NCI-H1092 treated with DMSO at 0.1 percent for 48 hours (cell line): Measurements from ENCODE around the gene ATN1.
"Not testable (repeated sequence)": the region's sequence is repeated elsewhere in the genome, so short reads cannot be mapped to it uniquely, and the experiment has no call there.

Experiments used
- DNase-seq: peaks from one replicate; lab custom pipeline; 2025; lab: John Stamatoyannopoulos, UW

The ATN1 gene, protein sequence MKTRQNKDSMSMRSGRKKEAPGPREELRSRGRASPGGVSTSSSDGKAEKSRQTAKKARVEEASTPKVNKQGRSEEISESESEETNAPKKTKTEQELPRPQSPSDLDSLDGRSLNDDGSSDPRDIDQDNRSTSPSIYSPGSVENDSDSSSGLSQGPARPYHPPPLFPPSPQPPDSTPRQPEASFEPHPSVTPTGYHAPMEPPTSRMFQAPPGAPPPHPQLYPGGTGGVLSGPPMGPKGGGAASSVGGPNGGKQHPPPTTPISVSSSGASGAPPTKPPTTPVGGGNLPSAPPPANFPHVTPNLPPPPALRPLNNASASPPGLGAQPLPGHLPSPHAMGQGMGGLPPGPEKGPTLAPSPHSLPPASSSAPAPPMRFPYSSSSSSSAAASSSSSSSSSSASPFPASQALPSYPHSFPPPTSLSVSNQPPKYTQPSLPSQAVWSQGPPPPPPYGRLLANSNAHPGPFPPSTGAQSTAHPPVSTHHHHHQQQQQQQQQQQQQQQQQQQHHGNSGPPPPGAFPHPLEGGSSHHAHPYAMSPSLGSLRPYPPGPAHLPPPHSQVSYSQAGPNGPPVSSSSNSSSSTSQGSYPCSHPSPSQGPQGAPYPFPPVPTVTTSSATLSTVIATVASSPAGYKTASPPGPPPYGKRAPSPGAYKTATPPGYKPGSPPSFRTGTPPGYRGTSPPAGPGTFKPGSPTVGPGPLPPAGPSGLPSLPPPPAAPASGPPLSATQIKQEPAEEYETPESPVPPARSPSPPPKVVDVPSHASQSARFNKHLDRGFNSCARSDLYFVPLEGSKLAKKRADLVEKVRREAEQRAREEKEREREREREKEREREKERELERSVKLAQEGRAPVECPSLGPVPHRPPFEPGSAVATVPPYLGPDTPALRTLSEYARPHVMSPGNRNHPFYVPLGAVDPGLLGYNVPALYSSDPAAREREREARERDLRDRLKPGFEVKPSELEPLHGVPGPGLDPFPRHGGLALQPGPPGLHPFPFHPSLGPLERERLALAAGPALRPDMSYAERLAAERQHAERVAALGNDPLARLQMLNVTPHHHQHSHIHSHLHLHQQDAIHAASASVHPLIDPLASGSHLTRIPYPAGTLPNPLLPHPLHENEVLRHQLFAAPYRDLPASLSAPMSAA (N-terminal part only)

DNA sequence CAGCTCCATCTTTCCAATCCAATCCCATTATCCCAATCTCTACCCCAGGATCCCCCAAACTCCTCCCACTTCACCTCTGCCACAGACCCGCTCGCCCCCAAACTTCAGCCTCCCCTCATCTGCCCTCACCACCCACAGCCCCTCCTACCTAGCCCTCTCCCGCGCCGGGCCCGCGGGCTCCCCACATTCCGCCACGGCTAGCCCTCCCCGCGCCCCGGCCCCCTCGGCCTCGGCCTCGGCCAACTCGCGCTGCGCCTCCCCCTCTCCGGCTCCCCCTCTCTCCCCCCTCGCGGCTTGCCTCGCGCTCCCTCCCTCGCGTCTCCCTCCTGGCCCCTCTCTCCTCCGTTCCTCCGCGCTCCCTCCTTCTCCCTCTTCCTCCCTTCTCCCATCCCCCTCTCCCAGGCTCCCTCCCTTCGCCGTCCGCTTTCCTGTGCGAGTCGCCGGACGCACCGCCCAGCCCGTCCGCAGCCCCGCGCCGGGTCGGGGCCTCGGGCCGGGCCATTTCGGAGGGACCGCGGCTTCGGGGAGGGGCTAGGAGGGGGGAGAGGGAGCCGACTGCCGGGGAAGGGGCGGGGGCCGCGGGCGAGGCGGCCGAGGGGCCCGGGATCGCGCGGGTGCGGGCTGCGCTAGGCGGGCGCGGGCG, at the start of gene ATN1:
ATN1 (plus strand) TSS at position 581 of the 643 bp plus-strand sequence. CDS start 6,043 bp downstream, outside the sequence.
- DNase-seq, result peak; percentile 74

DNA sequence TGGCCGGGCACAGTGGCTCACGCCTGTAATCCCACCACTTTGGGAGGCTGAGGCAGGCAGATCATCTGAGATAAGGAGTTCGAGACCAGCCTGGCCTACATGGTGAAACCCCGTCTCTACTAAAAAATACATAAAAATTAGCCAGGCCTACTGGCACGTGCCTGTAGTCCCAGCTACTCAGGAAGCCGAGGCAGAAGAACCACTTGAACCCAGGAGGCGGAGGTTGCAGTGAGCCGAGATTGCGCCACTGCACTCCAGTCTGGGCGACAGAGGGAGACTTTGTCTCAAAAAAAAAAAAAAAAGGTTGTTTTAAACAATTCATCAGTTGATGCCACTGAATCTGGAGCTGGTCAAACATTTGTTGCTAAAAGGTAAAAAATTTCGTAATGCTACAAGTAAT, 47.9 kb upstream of the ATN1 start:
- DNase-seq, result not testable (repeated sequence)

DNA sequence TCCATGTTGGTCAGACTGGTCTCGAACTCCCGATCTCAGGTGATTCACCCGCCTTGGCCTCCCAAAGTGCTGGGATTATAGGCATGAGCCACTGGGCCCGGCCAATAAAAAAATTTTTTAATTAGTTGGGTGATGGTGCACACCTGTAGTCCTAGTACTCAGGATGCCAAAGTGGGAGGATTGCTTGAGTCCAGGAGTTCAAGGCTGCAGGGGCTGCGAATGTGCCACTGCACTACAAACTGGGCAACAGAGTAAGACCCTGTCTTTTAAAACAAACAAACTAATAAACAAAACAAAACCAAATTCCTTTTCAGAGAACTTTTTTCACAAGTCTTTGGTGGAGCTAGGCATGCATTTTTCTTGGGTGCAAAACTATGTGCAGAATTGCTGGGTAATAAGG, 44.5 kb upstream of the ATN1 start:
- no peak for DNase-seq

DNA sequence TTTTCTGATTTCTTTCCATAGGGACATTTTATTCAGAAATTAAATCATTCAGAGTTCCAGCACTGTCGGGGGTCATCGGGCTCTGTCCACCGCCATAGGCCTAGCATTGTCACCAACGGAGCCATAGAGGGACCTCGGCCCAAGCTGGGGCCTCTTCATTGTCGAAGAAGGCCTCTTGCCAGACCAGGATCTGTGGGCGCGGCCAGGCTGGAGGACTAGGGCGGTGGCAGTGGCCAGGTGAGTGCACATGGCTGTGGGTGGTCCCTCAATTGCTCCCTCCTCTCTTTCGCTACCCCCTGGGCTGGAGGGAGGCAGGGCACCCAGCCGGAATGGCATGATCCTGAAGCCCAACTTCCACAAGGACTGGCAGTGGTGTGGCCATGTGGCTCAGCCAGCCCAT, 44.1 kb upstream of the ATN1 start:
- no peak for DNase-seq

DNA sequence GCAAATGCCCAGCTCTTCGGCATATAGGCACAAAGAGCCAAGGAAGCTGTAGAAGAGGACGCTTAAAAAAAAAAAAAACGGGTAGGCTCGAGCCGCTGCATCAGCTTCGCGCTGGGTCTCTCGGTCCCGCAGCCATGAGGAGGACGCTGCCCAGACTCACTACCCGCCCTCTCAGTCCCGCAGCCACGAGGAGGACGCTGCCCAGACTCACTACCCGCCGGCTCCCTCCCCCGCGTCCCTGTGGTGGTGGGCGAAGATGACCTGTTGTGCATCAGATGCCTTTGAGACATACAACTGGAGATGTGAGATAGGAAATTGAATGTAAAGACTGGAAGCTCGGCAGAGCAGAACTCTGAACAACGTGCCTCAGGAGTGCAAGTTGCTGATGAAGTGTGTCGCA, 43.2 kb upstream of the ATN1 start:
- DNase-seq, result no peak

DNA sequence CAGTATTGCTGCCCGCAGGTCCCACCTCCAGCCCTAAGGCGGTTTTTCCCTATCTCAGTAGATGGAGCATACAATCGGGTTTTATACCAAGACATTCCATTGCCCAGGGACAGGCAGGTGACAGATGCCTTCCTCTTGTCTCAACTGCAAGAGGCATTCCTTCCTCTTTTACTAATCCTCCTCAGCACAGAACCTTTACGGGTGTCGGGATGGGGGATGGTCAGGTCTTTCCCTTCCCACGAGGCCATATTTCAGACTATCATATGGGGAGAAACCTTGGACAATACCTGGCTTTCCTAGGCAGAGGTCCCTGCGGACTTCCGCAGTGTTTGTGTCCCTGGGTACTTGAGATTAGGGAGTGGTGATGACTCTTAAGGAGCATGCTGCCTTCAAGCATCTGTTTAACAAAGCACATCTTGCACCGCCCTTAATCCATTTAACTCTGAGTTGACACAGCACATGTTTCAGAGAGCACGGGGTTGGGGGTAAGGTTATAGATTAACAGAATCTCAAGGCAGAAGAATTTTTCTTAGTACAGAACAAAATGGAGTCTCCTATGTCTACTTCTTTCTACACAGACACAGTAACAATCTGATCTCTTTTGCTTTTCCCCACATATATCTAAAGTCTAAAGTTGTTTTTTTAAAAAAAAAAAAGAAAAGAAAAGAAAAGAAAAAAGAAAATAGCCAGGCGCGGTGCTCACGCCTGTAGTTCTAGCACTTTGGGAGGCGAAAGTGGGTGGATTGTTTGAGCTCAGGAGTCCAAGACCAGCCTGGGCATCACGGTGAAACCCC, 41.4 kb upstream of the ATN1 start:
- DNase-seq, result not testable (repeated sequence)

DNA sequence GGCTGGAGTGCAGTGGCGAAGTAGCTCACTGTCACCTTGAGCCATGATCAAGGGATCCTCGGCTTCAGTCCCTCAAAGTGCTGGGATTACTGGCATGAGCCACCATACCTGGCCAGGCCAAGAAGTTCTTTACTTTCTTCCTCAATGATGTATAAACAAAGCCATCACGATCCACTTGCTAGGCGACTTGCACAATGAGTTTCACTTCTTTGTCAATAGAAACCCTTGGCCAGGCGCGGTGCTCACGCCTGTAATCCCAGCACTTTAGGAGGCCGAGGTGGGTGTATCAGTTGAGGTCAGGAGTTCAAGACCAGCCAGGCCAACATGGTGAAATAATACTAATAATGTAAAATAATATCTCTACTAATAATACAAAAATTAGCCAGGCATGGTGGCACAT, 40.3 kb upstream of the ATN1 start:
- no peak for DNase-seq

DNA sequence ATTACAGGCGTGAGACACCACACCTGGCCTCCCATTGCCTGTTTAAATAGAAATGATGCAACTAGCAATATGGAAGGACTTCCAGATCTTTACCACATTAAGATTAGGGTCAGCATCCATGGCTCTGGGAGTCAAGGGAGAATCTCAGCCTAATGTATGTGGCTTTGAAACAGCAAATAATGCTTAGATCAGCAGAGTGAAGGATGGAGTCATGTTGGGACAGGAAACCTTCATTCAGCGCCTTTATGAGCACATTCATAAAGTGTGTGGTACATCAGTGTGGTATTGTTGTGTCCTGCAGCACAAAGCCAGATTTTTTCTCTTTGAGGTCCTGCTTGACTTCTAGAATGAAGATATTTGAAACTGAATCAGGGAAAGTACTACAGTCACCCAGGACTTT, 39.4 kb upstream of the ATN1 start:
- DNase-seq, result no peak

DNA sequence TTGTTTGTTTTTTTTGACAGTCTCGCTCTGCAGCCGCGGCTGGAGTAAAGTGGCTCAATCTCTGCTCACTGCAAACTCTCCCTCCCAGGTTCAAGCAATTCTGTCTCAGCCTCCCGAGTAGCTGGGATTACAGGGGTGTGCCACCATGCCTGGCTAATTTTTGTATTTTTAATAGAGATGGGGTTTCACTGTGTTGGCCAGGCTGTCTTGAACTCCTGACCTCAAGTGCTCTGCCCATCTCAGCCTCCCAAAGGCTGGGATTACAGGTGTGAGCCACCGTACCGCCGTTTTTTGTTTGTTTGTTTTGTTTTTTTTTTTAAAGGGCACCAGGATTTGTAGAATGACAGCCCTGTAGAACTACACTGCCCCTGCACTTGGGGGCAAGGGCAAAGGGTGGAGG, 39.0 kb upstream of the ATN1 start:
- not testable (repeated sequence) for DNase-seq

DNA sequence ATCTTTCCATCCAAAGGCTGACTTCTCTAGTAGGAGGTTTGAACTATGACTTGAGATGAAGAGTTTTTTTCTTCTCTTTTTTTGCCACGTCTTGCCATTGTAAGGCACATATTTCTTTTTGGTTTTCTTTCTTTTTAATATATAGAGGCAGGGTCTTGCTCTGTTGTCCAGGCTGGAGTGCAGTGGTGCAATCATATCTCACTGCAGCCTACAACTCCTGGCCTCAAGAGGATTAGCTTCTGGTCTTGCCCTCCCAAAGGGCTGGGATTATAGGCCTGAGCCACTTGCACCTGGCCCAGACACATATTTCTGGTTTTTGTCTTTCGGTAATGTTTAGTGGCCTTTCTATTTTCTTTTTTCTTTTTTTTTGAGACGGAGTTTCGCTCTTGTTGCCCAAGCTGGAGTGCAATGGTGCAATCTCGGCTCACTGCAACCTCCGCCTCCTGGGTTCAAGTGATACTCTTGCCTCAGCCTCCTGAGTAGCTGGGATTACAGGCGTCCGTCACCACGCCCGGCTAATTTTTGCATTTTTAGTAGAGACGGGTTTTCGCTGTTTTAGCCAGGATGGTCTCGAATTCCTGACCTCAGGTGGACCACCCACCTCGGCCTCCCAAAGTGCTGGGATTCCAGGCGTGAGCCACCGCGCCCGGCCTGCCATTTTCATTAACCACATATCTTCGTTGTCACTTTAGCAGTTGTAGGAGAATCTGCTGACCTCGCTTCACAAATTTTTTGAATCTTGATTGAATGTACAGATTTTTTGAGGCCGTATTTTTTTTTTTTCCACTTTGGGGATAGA, 37.8 kb upstream of the ATN1 start:
- DNase-seq, result not testable (repeated sequence)

DNA sequence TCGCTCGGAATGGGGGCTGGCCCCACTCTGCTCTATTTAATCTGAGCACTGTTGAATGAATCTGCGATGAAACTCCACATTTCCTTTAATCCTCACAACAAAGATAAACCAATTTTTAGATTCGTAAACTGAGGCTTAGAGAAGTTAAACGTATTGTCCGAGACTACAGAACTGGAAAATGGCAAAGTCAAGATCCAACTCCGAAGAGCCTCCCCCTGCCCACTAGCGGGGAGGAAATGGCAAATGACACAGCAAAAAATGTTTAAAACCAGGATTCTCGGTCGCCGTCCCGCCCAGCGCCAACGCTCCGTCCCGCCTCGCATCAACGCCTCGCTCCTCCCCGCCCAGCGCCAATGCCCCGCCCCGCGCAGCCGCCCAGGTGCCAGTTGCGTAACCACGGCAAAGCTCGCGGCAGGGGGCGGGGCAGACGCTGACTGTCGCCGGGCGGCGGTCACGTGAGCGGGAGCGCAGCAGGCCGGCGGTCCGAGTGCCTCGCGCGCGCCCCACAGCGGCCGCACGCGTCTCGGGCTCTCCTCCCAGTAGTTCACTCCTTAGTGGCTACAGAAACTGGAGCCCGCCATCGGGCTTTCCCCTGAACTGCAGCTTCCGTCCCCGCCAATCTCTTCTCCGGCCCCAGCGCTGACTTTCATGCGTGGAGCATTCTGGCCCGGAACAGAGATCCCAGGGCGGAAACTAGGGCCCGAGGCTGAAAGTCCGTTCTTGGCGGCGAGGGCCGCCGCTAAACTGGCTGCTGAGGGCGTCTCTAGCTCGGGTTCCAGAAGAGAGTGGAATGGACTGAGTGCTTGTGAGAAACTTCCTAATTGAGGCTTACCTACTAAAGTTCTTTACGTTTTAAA, 36.7 kb upstream of the ATN1 start:
- DNase-seq, result peak; percentile 97

DNA sequence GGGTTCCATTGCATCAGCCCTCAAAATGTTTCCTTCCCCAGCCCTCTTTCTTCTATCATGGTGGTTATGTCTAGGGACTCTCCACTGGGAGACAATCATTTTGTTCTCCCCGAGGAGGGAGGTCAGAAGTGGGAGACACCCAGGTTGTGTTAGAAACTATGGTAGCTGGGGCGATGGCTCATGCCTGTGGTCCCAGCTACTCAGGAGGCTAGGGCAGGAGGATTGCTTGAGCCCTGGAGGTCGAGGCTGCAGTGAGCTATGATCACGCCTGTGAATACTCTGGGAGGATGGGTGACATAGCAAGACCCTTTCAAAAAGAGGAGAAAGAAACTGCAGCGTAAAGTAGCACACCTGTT, 36.1 kb upstream of the ATN1 start:
- no peak for DNase-seq

DNA sequence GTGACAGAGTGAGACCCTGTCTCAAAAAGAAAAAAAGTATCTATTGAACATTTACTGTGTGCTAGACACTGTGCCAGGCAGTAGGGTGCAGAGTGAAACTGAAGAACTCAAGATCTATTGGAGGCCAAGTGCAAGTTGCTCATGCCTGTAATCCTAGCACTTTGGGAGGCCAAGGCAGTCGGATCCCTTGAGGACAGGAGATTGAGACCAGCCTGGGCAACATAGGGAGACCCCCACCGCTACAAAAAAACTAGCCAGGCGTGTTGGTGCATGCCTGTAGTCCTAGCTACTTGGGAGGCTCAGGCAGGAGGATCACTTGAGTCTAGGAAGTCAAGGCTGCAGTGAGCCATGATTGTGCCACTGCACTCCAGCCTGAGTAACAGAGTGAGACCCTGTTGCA, 35.1 kb upstream of the ATN1 start:
- not testable (repeated sequence) for DNase-seq

DNA sequence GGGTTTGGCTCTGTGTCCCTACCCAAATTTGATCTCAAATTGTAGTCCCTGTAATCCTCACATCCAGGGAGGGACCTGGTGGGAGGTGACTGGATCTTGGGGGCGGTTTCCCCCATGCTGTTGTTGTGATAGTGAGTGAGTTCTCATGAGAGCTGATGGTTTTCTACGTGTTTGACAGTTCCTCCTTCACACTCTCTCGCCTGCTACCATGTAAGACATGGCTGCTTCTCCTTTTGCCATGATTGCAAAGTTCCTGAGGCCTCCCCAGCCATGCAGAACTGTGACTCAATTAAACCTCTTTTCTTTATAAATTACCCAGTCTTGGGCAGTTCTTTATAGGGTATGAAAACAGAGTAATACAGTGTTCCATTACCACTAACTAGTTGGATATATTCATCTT, 33.4 kb upstream of the ATN1 start:
- no peak for DNase-seq

DNA sequence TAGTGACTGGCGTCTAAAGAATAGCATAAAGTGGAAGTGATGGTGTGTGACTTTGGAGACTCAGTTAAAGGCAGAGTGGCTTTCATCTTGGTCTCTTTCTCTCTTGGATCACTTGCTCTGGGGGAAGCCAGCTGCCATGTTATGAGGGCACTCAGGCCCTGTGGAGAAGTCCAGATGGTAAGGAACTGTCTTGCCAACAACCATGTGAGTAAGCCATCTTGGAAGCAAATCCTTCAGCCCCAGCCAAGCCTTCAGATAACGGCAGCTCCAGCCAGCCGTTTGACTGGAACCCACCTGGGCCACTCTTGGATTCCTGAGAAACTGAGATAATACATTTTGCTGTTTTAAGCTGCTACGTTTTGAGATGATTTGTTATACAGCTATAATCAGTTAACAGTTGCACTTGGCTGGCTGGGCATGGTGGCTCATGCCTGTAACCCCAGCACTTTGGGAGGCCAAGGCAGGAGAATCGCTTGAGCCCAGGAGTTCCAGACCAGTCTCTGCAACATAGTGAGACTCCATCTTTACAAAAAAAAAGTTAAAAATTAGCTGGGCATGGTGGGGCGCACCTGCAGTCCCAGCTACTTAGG, 30.8 kb upstream of the ATN1 start:
- DNase-seq, result no peak

DNA sequence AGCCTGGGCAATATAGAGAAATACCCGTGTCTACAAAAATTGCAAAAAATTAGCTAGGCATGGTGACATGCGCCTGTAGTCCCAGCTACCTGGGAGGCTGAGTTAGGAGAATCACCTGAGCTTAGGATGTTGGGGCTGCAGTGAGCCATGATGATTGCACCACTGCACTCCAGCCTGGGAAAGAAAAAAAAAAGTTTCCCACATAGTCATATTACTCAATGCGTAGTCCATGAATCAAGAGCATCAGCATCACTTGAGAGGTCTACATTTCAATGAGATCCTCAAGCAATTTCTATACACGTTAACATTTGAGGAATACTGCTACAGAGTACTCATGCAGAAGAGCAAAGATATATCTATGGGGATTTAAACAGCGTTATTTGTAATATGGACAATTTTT, 28.3 kb upstream of the ATN1 start:
- no peak for DNase-seq

DNA sequence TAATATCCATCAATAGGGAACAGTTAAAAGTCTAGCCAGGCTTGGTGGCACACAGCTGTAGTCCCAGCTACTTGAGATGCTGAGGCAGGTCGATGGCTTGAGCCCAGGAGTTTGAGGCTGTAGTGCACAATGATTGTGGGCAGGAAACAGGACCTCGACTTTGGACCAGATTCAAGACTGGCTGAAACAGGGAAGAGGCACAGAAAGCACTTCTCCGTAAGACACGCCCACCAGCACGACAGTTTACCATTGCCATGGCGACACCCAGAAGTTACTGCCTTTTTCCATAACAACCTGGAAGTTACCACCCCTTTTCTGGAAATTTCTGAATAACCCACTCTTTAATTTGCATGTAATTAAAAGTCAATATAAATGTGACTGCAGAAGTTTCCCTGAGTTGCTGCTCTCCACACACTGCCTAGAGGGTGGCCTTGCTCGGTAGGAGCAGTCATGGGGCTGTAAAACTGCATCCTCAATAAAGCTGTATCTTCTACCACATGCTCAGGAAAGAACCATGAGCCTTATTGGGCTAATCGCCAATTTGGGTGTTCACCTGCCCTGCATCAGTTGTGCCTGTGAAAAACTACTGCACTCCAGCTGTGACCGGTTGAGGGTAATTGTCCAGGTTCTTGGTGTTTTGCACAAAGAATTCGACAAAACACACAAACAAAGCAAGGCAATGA, 27.8 kb upstream of the ATN1 start:
- no peak for DNase-seq

DNA sequence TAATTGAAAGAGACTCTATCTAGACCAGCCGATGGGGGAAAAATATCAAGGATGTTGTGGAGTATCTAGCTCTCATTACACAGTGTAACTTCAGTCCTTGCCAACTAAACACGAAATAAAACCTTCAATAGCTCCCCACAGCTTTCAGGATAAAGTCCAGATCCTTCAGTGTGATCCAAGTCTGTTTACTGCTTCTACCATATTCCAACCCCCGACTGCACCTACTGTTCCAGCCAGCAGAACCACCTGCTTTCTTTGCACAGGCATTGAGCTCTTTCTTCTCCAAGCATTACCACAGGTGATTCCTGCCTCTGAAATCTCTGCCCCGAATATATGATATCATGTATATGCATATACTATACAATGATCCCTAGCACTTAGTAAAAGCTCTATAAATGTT, 25.3 kb upstream of the ATN1 start:
- no peak for DNase-seq

DNA sequence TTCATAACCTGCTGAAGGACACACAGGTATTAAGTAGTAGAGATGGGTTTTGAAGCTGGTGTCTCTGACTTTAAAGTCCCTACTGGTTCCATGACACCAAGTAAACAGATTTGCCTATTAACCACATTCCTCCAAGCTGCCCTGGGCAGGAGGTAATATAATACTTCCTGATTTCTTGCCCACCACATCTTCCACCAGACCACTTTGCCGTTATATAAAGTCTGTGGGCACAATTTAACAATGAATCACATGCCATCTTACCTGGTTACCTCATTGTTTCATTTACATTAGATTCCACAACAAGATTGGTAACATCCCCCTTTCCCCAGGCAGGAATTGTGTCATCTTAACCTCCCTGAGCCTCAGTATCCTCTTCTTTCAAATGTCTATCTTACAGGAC, 24.0 kb upstream of the ATN1 start:
- no peak for DNase-seq
